Activated CD4-positive, alpha-beta T cell treated with anti-CD3 and anti-CD28 coated beads, Interleukin-2, amount 50 U/mL, for 24 hours (primary cell): ENCODE measurements around the gene PPP4R3B.

Experiments
- DNase-seq, 2 donors: peaks; one replicate each; pipeline ENCODE4 v3.0.0-alpha.2; 2020; ENCODE audit warnings: low read depth in 1 of 2, low spot score in 1 of 2

PPP4R3B gene

DNA sequence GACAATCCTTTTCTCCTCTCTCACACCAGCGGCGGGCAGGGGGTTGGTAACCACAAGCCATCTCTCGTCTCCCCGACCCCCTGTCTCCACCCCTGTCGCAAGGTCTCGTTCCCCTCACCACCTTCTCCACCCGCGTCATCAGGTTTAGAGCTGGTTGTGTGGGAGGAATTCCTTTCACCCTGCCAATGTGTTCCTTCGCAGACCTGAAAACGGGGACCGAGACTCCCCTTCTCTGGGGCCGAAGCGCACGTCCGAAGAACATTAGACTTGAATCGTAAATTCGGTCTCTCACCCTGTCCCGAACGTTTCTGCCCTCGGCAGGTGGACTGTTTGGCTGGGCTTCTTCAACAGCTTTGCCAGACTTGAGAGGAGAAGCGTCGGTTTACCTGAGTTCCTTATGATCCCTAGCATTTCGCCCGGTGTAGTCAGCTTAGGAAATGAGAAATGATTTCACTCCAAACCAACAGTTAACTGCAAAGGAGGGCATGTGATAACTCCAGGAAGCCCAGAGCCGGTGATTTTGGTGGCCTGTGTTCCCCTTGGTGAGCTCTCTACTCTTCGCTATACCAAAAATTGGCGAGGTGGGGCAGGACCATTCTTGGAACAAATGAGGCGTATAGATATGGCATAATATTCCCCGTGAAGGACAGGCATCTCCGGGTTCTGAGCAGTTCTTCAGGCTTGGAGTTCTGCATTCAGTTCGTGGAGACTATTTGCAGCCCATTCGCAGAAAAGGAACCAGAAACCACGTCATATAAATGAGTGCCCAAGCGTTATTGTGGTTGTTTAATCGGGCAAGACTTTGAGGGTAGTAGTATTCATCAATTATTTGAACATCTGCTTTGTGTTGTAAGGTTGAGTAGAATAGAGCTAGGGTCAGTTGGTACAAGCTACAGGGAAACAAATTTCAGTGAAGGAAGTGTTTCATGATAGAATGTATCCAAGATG lies 97.2 kb downstream of the PPP4R3B start:
- DNase-seq, result peak in 1 of 2 donors; percentile 35

DNA sequence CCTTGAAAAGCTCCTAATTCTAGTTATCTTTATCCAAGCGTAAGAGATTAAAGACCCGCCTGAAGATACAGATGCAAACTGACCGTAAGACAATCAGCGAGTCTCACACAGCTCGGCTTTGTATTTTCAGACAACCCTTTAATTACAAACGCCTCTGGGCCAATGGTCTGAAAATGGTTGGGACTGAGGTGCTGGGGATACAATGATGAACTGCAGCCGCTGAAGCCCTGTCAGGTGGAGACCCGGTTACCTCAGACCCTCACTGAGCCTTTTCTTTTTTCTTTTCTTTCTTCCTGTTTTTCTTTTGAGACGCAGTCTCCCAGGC lies 98.6 kb downstream of the PPP4R3B start:
- DNase-seq, result no peak

DNA sequence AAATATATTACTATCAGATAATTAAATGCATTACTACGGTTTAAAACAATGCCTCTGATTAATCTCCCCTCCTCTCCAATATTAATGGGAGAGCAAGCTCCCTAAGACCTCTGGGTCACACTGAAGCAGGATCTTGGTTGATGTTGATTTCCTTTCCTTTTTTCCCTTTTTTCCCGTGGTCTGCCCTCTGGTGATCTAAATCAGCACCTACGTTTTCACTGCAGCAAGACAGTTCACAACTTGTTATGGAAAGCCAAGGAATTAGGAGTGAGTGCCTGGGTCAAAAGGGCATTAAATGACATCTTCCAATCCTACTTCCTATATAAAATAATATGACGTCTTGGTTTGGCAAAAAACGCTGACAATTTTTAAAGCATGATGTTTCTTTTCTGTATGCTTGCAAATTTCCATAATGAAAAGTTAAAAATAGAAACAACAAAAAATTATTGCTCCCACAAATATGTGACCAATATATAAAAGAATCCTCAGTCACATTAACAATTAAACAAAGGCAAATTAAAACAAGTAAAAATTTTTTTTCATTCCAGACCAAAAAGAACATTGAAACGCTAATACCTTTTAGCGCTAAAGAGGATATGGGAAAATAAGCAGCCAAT lies 105.8 kb downstream of the PPP4R3B start:
- DNase-seq, result no peak

DNA sequence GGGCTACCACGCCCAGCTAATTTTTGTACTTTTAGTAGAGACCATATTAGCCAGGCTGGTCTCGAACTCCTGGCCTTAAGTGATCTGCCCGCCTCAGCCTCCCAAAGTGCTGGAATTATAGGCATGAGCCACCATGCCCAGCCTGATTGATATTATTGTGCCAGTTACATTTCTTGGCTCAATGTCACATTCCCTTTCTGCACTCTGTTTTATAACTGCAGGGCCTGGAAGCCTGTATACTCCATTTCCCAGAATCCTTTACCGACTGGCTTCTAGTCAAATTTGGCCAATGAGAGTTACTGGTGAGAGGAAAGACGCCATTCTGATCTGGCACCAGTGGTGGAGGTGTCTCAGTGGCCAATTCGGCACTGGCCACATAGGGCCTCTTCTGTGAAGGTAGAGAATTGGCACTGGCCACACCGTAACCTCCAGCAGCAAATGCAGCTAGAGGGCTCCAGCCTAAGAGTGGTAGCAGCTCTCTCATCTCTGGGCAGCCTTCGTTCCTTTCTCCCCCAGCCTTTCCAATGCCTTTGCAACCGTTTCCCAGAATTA lies 114.8 kb downstream of the PPP4R3B start:
- DNase-seq, result no peak

DNA sequence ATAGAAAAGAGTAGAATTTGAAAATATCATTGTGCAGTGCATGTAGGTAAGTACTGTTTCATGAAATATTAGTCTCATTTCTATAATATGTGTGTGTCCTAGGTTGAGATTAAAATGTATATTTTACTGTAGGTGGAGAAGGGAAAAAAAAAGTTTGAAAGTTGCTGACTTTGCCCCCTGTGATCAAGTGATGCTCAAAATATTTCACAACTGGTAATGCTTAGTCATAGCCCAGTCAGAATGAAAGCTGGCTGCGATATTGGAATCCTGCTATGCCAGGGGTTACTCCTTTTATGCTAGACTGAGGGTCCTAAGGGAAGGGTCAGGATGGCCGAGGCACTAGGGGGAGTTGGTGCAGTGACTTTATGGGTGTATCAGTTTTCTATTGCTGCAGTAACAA lies 117.4 kb downstream of the PPP4R3B start:
- DNase-seq, result no peak

DNA sequence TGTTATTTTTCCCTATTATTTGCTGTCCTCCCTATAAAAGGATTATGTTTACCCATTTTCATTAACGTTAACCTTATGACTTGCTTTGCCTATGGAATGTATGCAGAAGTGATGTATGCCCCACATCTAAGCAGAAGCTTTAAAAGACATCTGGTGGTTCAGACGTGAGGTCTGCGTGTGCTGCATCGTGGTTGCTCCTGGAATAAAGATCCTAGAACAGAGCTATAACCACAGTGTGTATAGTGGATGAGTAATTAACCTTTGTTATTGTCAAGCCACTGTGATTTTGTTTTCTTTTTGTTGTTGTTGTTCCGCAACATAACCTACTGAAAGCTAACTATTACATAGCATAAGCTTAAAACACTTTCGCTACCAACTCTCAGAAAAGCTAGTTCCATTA lies 118.8 kb downstream of the PPP4R3B start:
- DNase-seq, result no peak
